Activated naive CD8-positive, alpha-beta T cell (primary cell): ENCODE results near the gene KCNK16.

Experiments
- H3K27ac Mint-ChIP-seq: one replicate; pipeline ENCODE4 v1.8.0; 2021; ENCODE audit warnings: mixed read lengths
- H3K27me3 Mint-ChIP-seq: one replicate; pipeline ENCODE4 v1.8.0; 2021; ENCODE audit warnings: mixed read lengths
- H3K36me3 Mint-ChIP-seq: one replicate; pipeline ENCODE4 v1.8.0; 2021; ENCODE audit warnings: mixed read lengths
- H3K4me1 Mint-ChIP-seq: one replicate; pipeline ENCODE4 v1.8.0; 2021; ENCODE audit warnings: low read depth, mixed read lengths
- H3K4me3 Mint-ChIP-seq: one replicate; pipeline ENCODE4 v1.8.0; 2021; ENCODE audit warnings: mild to moderate bottlenecking, mixed read lengths
- H3K9me3 Mint-ChIP-seq: one replicate; pipeline ENCODE4 v1.8.0; 2021; ENCODE audit warnings: low read depth, mixed read lengths

The KCNK16 gene

GRCh38 chr6:39322306-39322850, at the start of gene KCNK16:
KCNK16 (minus strand) TSS chr6:39322702; CDS start chr6:39322540, 162 bp downstream.
- Mint-ChIP-seq H3K4me1 (no peaks in the 10 kb centered on the region), H3K4me3 (no peak within 1 kb of the TSS), H3K9me3 (no peaks in the 10 kb centered on the region), H3K36me3 (no peaks in the 10 kb centered on the region), H3K27ac (no peak within 1 kb of the TSS), H3K27me3 (peaks cover 5% of the 10 kb centered on the region)

GRCh38 chr6:39370390-39370789, 47.9 kb upstream of the KCNK16 start:
- Mint-ChIP-seq H3K27ac (no peak overlapping the region), H3K9me3 (no peaks in the 10 kb centered on the region), H3K27me3 (no peaks in the 10 kb centered on the region), H3K36me3 (no peaks in the 10 kb centered on the region), H3K4me1 (no peaks in the 10 kb centered on the region), H3K4me3 (no peak overlapping the region)

GRCh38 chr6:39369987-39370386, 47.5 kb upstream of the KCNK16 start:
- Mint-ChIP-seq H3K4me1 (no peaks in the 10 kb centered on the region), H3K36me3 (no peaks in the 10 kb centered on the region), H3K27me3 (peaks cover 2% of the 10 kb centered on the region), H3K9me3 (no peaks in the 10 kb centered on the region), H3K27ac (no peak overlapping the region), H3K4me3 (no peak overlapping the region)

GRCh38 chr6:39367700-39368099, 45.2 kb upstream of the KCNK16 start:
- H3K9me3 Mint-ChIP-seq: no peaks in the 10 kb centered on the region
- no peaks in the 10 kb centered on the region for H3K36me3 Mint-ChIP-seq
- peaks cover 3% of the 10 kb centered on the region for H3K27me3 Mint-ChIP-seq
- H3K27ac Mint-ChIP-seq: no peak overlapping the region
- H3K4me1 Mint-ChIP-seq: no peaks in the 10 kb centered on the region
- H3K4me3 Mint-ChIP-seq: no peak overlapping the region

GRCh38 chr6:39366931-39367618, 44.6 kb upstream of the KCNK16 start:
- Mint-ChIP-seq H3K27ac (no peak overlapping the region), H3K9me3 (no peaks in the 10 kb centered on the region), H3K4me3 (no peak overlapping the region), H3K4me1 (peaks cover 2% of the 10 kb centered on the region), H3K27me3 (peaks cover 3% of the 10 kb centered on the region), H3K36me3 (no peaks in the 10 kb centered on the region)

GRCh38 chr6:39365281-39366074, 43.0 kb upstream of the KCNK16 start:
- no peak overlapping the region for H3K27ac Mint-ChIP-seq
- no peaks in the 10 kb centered on the region for H3K36me3 Mint-ChIP-seq
- peaks cover 4% of the 10 kb centered on the region for H3K27me3 Mint-ChIP-seq
- H3K4me1 Mint-ChIP-seq: peaks cover 5% of the 10 kb centered on the region
- H3K9me3 Mint-ChIP-seq: no peaks in the 10 kb centered on the region
- H3K4me3 Mint-ChIP-seq: no peak overlapping the region

GRCh38 chr6:39363280-39363679, 40.8 kb upstream of the KCNK16 start:
- Mint-ChIP-seq H3K9me3 (no peaks in the 10 kb centered on the region), H3K27ac (no peak overlapping the region), H3K4me1 (peaks cover 5% of the 10 kb centered on the region), H3K36me3 (no peaks in the 10 kb centered on the region), H3K27me3 (peaks cover 4% of the 10 kb centered on the region), H3K4me3 (no peak overlapping the region)

- H3K9me3 Mint-ChIP-seq: no peaks in the 10 kb centered on the region
- H3K4me1 Mint-ChIP-seq: peaks cover 5% of the 10 kb centered on the region
- H3K4me3 Mint-ChIP-seq: no peak overlapping the region
- H3K27me3 Mint-ChIP-seq: peaks cover 4% of the 10 kb centered on the region
- no peaks in the 10 kb centered on the region for H3K36me3 Mint-ChIP-seq
- H3K27ac Mint-ChIP-seq: no peak overlapping the region
Observed at GRCh38 chr6:39362487-39362865, 40.0 kb upstream of the KCNK16 start.

GRCh38 chr6:39361657-39362486, 39.4 kb upstream of the KCNK16 start:
- H3K36me3 Mint-ChIP-seq: no peaks in the 10 kb centered on the region
- no peak overlapping the region for H3K4me3 Mint-ChIP-seq
- no peak overlapping the region for H3K27ac Mint-ChIP-seq
- H3K9me3 Mint-ChIP-seq: no peaks in the 10 kb centered on the region
- peaks cover 4% of the 10 kb centered on the region for H3K27me3 Mint-ChIP-seq
- peaks cover 5% of the 10 kb centered on the region for H3K4me1 Mint-ChIP-seq

GRCh38 chr6:39360378-39360777, 37.9 kb upstream of the KCNK16 start:
- Mint-ChIP-seq H3K27me3 (peaks cover 4% of the 10 kb centered on the region), H3K27ac (no peak overlapping the region), H3K36me3 (no peaks in the 10 kb centered on the region), H3K9me3 (no peaks in the 10 kb centered on the region), H3K4me3 (no peak overlapping the region), H3K4me1 (peaks cover 5% of the 10 kb centered on the region)

GRCh38 chr6:39357998-39358686, 35.6 kb upstream of the KCNK16 start:
- H3K4me3 Mint-ChIP-seq: no peak overlapping the region
- H3K9me3 Mint-ChIP-seq: no peaks in the 10 kb centered on the region
- peaks cover 1% of the 10 kb centered on the region for H3K27me3 Mint-ChIP-seq
- peaks cover 5% of the 10 kb centered on the region for H3K4me1 Mint-ChIP-seq
- no peak overlapping the region for H3K27ac Mint-ChIP-seq
- no peaks in the 10 kb centered on the region for H3K36me3 Mint-ChIP-seq

- H3K4me1 Mint-ChIP-seq: no peaks in the 10 kb centered on the region
- no peaks in the 10 kb centered on the region for H3K9me3 Mint-ChIP-seq
- H3K27ac Mint-ChIP-seq: no peak overlapping the region
Observed at GRCh38 chr6:39353698-39354315, 31.3 kb upstream of the KCNK16 start.

GRCh38 chr6:39350723-39351505, 28.4 kb upstream of the KCNK16 start:
- no peaks in the 10 kb centered on the region for H3K4me1 Mint-ChIP-seq
- H3K9me3 Mint-ChIP-seq: no peaks in the 10 kb centered on the region
- H3K4me3 Mint-ChIP-seq: no peak overlapping the region
- no peak overlapping the region for H3K27ac Mint-ChIP-seq
- no peaks in the 10 kb centered on the region for H3K36me3 Mint-ChIP-seq
- no peaks in the 10 kb centered on the region for H3K27me3 Mint-ChIP-seq

More at GRCh38 chr6:39353698-39354315, 31.3 kb upstream of the KCNK16 start:
- H3K4me3 Mint-ChIP-seq: no peak overlapping the region
- no peaks in the 10 kb centered on the region for H3K36me3 Mint-ChIP-seq
- no peaks in the 10 kb centered on the region for H3K27me3 Mint-ChIP-seq
